Retinal pigment epithelial cell (primary cell): Measurements from ENCODE around the gene ODAD3.
A peak's percentile ranks its signal among the peaks of the same experiment; 100 is the strongest.
"Not testable (repeated sequence)": the region's sequence is repeated elsewhere in the genome, so short reads cannot be mapped to it uniquely, and the experiment has no call there.

Source experiments
- DNase-seq: peaks from one replicate; pipeline ENCODE4 v3.0.0-alpha.2; 2010; ENCODE audit warnings: low read depth
- H3K4me3 ChIP-seq: 2 replicates; pipeline ENCODE4 v1.5.1; 2011; ENCODE audit warnings: mild to moderate bottlenecking, low read length, control low read depth, moderate library complexity
- TF ChIP-seq, protein P1 (sequence below): conservative IDR thresholded peaks from 2 replicates; pipeline ENCODE4 v1.5.1; 2011; ENCODE audit warnings: low read depth, low read length, control low read depth, inconsistent platforms

The ODAD3 gene

DNA sequence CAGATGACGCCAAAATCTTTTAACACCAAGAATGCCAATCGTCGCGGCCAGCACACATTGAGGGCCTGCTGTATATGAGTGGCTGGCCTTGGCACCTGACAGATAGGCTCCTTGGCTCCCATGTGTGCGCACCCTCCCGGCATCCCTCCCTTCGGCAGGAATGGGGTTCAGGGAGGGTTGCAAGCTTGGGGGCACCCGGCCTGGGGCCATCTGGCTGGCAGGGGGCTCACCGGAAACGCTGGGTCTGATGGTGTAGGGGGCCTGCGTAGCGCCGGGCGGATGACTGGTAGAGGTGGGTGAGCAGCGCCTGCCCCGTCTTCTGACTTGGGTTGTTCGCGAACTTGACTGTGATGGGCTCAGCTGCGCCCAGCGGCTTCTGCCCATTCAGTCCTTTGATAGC, 22.9 kb upstream of the ODAD3 start:
- no peak for DNase-seq
- TF ChIP-seq, protein P1, sequence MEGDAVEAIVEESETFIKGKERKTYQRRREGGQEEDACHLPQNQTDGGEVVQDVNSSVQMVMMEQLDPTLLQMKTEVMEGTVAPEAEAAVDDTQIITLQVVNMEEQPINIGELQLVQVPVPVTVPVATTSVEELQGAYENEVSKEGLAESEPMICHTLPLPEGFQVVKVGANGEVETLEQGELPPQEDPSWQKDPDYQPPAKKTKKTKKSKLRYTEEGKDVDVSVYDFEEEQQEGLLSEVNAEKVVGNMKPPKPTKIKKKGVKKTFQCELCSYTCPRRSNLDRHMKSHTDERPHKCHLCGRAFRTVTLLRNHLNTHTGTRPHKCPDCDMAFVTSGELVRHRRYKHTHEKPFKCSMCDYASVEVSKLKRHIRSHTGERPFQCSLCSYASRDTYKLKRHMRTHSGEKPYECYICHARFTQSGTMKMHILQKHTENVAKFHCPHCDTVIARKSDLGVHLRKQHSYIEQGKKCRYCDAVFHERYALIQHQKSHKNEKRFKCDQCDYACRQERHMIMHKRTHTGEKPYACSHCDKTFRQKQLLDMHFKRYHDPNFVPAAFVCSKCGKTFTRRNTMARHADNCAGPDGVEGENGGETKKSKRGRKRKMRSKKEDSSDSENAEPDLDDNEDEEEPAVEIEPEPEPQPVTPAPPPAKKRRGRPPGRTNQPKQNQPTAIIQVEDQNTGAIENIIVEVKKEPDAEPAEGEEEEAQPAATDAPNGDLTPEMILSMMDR = no peak

DNA sequence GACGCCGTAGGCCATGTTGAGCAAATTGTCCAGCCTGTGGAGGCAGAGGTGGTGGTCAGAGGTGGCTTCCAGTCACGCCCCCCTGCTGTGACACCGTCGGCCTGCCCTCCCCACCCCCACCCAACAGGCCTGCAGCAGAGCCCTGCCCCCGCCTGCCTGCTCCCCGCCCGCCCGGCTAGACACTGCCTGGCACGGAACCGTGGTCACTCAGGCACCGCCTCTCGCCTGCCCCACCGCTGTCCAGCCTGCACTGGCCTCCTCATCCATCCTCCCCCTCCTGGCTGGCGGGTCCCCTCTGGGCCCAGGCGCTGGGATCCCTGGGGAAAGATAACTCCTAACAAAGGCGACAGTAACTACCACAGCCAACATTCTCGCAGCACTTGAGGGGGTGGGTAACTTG, 22.2 kb upstream of the ODAD3 start:
- no peak overlapping the region for H3K4me3 ChIP-seq
- TF ChIP-seq, protein P1 = no peak
- peak; percentile 57 for DNase-seq

More for the DNA sequence above, 22.9 kb upstream of the ODAD3 start:
- no peak overlapping the region for H3K4me3 ChIP-seq

DNA sequence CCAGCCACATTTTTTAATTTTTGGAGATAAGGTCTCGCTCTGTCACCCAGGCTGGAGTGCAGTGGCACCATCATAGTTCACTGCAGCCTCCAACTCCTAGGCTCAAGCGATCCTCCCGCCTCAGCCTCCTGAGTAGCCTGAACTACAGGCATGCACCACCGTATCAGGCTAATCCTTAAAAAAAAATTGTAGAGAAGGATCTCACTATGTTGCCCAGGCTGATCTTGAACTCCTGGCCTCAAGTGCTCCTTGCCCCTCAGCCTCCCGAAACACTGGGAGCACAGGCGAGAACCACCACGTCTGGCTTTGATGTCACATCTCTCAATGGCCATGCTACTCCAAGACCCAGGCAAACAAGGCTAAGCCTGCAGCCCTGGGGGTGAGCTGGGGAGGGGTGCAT, 21.7 kb upstream of the ODAD3 start:
- no peak overlapping the region for H3K4me3 ChIP-seq
- DNase-seq = no peak
- TF ChIP-seq, protein P1 = no peak

DNA sequence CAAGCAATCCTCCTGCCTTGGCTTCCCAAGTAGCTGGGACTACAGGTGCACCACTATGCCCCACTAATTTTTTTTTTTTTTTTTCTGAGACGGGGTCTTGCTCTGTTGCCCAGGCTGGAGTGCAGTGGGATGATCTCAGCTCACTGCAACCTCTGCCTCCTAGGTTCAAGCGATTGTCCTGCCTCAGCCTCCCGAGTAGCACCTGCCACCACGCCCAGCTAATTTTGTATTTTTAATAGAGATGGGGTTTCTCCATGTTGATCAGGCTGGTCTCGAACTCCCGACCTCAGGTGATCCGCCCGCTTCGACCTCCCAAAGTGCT, 20.3 kb upstream of the ODAD3 start:
- not testable (repeated sequence) for DNase-seq, H3K4me3 ChIP-seq

DNA sequence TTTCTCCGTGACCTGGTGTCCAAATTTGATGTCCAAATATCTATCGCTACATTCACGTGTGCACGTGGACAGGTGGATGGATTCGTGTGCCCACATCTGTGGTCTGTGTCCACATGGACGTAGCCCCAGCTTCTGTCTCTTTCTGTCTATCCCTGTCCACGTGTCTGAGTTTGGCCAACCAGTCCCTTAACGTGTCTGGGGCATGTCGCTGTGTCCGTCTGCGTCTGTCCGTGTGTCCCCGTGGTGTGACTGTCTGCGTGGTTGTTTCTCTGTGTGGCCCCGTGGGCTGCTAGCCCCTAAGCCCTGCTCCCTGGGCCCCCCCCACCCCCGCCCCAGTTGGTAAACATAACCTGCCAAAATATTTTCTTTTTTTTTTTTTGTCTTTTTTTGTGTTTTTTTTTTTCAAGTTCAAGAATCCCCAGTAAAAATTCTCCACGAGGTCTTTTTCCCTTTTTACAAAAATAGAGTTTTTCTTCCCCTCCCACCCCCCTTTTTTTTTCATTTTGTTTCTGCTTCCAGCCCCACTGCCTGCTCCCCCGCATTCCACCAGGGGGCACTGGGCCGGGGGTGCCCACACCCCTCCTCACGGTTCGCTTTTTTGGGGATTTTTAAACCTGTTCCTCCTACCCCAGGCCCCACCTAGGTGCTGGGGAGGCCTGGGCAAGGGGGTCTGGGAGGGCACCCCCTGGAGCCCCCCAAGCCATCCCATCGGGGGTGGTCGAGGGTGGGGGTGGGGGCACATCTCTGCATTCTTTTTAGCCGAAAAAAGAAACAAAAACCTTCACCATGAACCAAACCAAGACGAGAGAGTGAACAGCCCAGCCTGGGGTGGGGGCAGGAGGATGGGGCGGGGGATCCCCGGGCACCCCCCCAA, 18.8 kb upstream of the ODAD3 start:
- no peak overlapping the region for H3K4me3 ChIP-seq
- TF ChIP-seq, protein P1 = peak; percentile 59
- DNase-seq = no peak

DNA sequence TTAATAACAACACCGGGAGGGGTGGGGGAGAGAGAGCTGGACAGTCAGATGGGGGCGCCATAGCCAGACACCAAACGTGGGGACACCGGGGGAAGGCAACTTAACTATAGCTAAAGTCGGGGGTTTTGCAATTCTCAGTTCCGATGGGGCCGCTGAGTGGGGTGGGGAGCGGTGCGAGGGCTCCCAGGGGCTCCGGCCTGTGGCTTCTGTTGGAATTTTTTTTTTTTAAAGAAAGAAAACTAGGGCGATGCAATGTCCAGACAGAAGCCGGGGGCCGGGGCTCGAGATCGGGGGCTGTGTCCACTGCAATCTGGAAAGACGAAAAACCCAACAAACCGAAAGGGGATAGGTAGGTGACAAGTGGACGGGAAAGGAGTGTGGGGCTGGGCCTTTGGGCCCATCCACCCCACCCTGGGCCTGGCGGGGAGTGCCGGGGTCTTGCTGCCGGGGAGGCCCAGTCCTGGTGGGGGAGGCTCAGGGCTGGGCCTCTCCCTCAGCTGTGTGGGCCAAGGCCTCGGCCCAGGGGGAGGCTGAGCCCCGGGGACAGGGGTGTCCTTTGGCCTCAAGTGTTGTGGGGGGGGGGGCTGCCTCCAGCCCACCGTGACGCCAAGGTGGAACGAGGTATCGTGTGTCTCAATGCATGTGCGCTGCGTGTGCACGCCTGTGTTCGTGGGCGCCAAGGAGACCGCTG, 17.8 kb upstream of the ODAD3 start:
- DNase-seq = no peak
- TF ChIP-seq, protein P1 = peak; percentile 42
- H3K4me3 ChIP-seq = no peak overlapping the region

DNA sequence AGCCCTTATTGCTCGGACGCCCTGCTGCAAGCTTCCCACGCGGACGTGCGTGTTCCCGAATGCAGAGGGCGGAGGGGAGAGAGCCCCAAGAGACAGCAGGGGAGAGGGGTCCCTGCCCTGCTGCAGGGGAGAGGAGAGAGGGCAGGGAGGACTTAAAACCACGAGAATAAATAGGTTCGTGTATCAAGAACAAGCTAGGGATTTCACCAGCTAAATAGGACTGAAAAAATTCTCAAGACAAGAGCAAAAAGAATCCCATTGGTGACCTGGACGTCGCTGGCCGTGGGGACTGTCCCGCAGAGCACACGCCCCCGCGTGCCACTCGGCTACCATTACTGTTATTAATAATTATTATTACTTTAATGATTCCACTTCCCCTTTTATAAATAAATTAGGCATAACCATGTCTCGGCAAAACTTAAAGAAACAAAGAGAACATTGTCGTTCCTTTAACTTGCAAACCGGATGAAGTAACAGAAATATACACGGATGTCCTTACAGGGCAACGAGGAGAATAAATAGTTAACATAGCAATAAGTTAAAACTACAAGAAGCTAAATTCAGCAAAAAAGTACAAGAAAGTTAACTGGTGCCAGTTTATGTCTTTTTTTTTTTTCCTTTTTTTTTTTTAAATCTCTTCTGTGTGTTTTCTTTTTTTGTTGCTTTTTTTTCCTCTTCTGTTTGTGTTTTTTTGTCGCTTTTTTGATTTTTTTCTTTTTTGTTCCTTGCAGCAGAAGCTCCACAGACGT, 17.1 kb upstream of the ODAD3 start:
- H3K4me3 ChIP-seq = no peak overlapping the region
- TF ChIP-seq, protein P1 = no peak
- no peak for DNase-seq
